GM20000 (cell line): ENCODE results near the gene B4GALT6.

Experiments
- DNase-seq: peaks from one replicate; pipeline ENCODE4 v3.0.0; 2012; ENCODE audit warnings: low spot score
- TF ChIP-seq, protein P1 (sequence below): IDR thresholded peaks from 2 replicates; pipeline ENCODE4 v1.5.1; 2012; ENCODE audit warnings: mild to moderate bottlenecking, control low read depth; ENCODE audit errors: extremely low read depth, missing control alignments

B4GALT6 gene

DNA sequence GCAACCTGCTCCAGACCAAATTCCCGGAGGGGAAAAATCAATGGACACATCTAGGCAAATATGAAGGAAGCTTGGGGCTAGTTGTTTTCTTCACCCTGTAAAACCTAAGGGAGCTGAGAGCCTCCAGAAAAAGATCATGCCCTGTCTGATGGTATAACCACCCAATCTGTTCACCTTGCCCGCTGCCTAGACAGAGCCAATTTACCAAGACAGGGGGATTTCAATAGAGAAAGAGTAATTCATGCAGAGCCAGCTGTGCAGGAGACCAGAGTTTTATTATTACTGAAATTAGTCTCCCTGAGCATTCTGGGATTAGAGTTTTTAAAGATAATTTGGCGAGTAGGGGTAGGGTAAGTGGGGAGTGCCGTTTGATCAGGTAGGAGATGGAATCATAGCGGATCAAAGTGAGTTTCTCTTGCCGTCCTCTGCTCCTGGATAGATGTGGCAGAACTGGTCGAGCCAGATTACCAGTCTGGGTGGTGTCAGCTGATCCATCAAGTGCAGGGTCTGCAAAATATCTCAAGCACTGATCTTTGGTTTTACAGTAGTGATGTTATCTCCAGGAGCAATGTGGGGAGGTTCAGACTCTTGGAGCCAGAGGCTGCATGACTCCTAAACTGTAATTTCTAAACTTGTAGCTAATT lies 35.1 kb upstream of the B4GALT6 start:
- DNase-seq = no peak
- TF ChIP-seq, protein P1, sequence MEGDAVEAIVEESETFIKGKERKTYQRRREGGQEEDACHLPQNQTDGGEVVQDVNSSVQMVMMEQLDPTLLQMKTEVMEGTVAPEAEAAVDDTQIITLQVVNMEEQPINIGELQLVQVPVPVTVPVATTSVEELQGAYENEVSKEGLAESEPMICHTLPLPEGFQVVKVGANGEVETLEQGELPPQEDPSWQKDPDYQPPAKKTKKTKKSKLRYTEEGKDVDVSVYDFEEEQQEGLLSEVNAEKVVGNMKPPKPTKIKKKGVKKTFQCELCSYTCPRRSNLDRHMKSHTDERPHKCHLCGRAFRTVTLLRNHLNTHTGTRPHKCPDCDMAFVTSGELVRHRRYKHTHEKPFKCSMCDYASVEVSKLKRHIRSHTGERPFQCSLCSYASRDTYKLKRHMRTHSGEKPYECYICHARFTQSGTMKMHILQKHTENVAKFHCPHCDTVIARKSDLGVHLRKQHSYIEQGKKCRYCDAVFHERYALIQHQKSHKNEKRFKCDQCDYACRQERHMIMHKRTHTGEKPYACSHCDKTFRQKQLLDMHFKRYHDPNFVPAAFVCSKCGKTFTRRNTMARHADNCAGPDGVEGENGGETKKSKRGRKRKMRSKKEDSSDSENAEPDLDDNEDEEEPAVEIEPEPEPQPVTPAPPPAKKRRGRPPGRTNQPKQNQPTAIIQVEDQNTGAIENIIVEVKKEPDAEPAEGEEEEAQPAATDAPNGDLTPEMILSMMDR = no peak

DNA sequence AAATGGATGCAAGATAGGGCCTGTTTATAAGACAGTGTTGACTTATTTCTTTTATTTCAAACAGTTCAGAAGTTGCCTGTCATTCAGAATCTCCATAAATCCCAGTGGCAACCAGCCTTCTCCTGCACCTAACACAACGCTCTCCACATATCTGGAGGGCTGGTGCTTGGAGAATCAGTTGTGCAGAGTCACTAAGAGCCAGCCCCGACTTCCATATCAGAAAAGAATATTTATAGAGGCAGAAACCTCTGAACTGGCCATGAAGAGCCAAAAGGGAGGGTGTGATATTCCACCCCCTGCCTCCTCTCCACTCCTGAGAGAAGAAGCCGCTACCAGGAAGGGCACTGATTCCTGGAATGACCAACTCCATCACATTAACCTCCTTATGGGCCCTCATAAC lies 34.0 kb upstream of the B4GALT6 start:
- no peak for DNase-seq
- TF ChIP-seq, protein P1 = no peak

DNA sequence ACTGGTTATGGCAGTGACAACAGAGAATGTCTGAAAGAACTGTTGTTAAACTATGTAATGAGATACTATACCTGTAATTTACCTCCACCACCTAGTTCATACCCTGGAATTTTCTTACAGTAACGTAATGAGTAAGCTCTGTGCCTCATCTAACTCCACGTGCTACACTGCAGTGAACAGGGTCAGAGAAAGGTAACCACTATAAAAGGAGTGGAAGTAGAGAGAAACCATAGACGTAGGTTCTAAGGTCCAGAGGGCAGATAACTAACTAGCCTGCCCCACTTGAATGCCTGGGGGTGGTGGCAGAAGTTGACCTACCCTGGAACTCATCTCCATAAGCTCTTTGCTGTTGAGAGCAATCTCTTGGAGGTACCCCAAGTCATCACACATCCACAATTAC lies 32.0 kb upstream of the B4GALT6 start:
- DNase-seq = no peak
- TF ChIP-seq, protein P1 = no peak

DNA sequence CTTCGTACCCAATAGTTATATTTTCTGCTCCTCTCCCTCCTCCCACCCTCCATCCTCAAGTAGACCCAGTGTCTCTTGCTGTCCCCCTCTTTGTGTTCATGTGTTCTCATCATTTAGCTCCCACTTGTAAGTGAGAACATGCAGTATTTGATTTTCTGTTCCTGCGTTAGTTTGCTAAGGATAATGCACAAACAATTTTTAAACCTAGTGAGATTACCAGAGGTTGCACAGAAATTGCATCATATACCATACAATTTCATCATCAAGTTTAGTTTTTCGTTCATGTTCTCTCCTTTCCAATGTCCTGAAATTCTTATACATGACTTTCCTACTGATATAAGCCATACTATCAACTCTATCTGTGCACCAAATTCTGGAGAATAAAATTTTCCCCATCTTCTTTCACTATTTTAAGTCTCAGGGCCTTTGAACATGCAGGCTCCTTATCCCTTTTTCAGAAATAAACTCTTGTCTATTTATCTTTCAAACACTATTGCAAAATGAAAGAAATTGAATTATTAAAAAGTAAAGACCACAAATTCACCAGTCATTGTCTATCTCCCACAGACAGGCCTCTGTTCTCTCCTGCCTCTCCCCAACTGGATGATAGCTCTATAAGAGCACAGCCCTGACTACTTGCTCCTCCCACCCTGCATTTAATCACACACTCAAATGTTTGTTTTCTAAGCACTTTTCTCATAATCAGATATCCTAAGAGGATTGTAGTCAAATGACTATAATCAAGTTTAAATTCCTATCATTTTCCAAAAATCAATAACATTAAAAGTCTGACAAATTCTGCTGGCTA lies 27.2 kb upstream of the B4GALT6 start:
- TF ChIP-seq, protein P1 = no peak
- no peak for DNase-seq

DNA sequence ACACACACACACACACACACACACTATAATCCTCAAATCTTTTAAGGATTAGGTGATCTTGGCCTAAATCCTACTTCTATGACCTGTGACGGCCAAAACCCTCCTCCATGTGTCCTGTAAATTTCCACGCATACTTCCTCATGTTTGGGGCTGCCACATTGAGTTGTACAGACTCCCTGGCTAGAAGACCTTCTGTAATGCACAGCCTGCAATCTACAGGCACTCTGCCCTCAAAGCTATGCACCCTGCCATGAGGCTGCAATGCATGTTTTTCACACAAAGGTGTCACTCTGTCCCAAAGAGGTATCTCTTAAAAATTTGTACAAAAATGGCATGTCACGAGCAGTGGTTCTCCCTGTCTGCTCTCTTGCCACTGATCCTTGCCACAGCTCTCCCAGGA lies 26.4 kb upstream of the B4GALT6 start:
- DNase-seq = no peak
- TF ChIP-seq, protein P1 = no peak

DNA sequence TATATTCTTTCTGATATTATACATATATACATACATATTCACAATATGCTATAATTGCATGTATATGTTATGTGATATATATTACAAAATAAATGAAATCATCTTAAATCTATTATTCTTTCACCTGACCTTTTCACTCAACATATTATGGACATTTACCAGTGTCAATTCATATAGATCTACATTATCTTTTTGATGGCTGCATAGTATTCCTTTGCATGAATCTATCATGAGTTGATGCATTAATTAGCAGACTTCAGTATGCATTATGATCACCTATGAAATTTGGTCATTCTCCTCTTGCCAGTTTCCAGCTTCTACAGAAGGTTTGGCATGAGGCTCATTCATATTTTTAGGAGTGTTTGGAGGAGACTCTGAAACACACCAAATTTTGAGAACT lies 23.4 kb upstream of the B4GALT6 start:
- DNase-seq = no peak
- TF ChIP-seq, protein P1 = no peak

DNA sequence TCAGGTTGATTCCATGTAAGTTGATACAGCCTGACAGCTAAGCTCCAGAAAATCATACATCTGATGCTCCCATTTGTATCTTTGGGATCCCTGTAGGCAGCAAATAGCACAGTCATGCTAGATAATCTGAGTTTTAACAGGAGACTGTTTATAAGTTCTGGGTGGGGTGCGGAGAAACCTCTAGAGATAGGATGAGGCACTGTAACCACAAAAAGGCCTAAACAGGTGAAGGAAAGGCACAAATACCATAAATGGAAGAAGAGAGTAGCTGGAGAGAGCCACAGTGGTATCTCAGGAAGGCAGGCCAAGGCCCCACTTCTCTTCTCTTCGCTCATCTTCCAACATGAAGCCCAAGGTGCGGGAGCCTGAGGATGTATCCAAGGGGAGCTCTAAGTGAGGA lies 18.1 kb upstream of the B4GALT6 start:
- no peak for DNase-seq
- TF ChIP-seq, protein P1 = no peak
